GM18867 (cell line): ENCODE data around the gene TLK2.
"Not testable (repeated sequence)": the region's sequence is repeated elsewhere in the genome, so short reads cannot be mapped to it uniquely, and the experiment has no call there.

ENCODE experiments used
- ATAC-seq: cut with Tn5 transposase; IDR thresholded peaks from one replicate; pipeline ENCODE4 v1.9.1; 2021; ENCODE audit warnings: mild to moderate bottlenecking, moderate library complexity; ENCODE audit not compliant: unreplicated experiment

The TLK2 gene

GRCh38 chr17:62478424-62478879, at the start of gene TLK2:
Gene TLK2 (plus strand): TSS chr17:62478825. CDS start chr17:62481126, 2,301 bp downstream.
- peak; percentile 77 for ATAC-seq

DNA sequence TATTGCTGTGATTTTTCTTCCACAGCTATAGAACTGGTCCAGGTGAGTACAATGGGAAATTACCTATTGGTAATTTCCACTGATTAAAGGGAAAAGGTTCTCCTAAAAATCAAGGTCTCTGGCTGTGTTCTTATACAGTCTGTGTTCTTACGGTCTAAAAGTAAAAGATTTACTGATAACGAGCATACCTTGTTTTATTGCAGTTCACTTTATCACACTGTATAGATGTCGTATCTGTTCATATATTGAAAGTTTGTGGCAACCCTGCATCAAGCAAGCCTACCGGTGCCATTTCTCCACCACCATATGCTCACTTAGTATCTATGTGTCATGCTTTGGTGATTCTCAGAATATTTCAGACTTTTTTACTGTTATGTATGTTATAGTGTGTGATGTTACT, 43.4 kb upstream of the TLK2 start:
- not testable (repeated sequence) for ATAC-seq

- ATAC-seq, result not testable (repeated sequence)
Measured at GRCh38 chr17:62441181-62441580, 37.4 kb upstream of the TLK2 start.

DNA sequence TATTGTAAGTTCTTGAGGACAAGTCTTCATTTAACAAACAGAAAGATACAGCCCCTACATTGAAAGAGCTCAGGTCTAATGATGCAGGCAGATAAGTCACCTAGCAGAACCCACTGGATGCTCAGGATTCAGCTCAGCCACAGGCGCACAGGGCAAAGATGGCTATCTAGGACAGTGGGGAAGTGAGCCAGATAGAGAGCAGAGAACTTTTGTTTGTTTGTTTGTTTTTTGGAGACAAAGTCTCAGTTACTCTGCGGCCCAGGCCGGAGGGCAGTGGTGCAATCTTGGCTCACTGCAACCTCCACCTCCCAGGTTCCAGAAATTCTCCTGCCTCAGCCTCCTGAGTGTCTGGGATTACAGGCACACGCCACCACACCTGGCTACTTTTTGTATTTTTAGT, 34.6 kb upstream of the TLK2 start:
- no peak for ATAC-seq

DNA sequence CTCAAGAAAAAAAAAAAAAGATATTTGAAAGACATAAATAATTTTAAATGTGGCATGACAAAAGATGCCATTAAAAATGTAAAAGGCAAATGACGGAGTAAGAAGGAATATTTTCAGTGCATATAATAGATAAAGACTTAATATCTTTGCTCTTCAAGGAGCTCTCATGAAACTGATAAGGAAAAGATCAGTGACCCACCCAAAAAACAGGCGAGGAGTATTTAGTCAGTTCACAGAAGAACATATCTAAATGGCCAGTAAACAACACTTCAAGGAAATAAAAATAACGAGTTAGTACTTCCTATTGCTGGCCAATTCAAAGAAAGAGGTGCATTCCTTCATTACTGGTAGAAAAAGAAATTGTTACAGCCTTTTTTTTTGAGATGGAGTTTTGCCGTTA, 32.8 kb upstream of the TLK2 start:
- ATAC-seq, result not testable (repeated sequence)

GRCh38 chr17:62452195-62452594, 26.4 kb upstream of the TLK2 start:
- not testable (repeated sequence) for ATAC-seq

- ATAC-seq, result not testable (repeated sequence)
Measured at GRCh38 chr17:62453041-62453440, 25.6 kb upstream of the TLK2 start.

DNA sequence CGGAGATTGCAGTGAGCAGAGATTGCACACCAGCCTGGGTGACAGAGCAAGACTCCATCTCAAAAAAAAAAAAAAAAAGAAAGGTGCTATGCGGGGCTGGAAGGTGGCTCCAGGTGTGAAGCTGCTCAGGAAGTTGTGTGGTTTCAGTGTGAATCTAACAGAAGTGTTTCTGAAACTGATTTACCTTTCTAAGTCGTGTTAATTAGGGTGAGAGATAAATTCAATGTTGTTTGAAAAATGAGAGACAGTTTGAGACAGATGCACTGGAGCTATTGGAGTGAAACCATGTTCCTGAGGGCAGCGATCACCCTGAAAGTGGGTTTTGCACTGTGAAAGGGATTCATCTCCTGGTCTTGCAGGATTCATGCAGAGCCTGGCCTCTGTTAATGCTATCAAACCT, 25.0 kb upstream of the TLK2 start:
- peak; percentile 43 for ATAC-seq

GRCh38 chr17:62454111-62454510, 24.5 kb upstream of the TLK2 start:
- peak; percentile 45 for ATAC-seq

DNA sequence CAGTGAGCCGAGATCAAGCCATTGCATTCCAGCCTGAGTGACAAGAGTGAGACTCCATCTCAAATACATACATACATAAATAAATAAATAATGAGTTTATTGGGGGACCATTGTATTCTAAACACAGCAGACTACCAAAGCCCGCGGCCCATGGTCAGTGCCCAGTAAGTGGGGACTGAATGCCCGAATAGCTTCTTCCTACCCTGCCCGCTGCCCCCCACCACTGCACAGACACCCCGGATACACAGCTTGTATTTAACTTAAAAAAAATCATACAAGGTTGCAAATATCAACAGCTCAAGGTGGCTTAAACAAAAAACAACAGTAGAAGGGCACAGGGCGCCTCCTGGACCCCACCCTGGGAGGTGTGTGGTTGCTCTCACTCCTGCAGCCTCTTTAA, 22.6 kb upstream of the TLK2 start:
- ATAC-seq, result no peak

DNA sequence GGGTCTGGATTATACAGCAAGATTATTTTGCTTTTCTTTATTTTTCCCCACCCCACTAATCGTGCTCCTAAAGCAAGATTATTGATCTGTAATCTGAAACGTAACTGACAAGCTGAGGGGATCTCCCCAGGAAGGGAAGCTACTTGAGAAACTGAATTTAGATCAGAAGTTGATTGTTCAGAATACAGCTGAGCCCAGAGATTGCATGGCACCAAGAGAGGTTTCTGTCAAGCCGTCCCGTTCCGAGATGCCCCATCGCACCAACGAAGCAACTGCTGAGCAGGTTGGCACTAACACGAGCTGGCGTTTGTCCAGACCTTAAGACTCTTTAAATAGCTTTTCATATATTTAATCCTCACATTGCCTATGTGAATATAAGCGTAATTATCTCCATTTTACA, 20.1 kb upstream of the TLK2 start:
- ATAC-seq, result peak; percentile 33

DNA sequence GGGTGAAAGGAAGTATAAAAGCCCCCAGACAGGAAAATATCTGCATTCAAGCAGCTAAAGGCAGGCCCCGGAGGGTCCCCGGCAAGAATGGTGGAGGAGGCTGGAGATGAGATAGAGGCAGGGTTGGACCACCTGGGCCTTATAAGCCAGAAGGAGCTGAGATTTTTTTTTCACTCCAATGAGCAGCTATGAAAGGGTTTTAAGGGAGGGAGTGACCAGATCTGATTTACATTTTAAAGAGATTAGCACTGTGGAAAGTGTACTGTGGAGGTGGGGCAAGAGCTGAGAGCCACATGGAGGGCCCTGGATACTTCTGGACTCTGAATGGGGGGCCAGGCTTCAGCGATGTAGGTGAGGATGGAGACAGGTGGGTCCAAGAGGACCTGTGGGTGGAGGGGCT, 14.2 kb upstream of the TLK2 start:
- ATAC-seq, result not testable (repeated sequence)

- ATAC-seq, result not testable (repeated sequence)
Measured at GRCh38 chr17:62465271-62465670, 13.4 kb upstream of the TLK2 start.

- not testable (repeated sequence) for ATAC-seq
Measured at GRCh38 chr17:62470666-62471379, 7.8 kb upstream of the TLK2 start.

- ATAC-seq, result not testable (repeated sequence)
Measured at GRCh38 chr17:62471380-62471880, 7.2 kb upstream of the TLK2 start.

GRCh38 chr17:62473030-62473982, 5.3 kb upstream of the TLK2 start:
- not testable (repeated sequence) for ATAC-seq

DNA sequence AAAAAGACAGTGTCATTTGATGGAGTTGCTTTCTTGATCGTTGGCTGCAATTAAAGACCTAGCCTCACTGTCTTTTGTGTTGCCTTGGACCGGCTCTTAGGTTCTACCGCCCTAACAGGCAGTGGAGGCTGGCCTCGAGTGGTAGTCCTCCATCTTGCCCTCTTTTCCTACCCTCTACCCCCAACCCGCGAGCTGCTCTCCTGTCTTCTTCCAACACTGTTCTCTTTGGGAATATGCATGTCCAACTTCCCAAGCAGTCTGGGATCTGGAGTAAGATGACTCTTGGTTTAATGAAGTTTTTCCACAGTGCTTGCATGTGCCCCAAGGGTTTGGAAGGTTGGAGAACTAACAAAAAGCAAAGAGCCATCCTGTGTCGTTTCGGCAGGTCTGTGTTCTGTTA, 1.5 kb upstream of the TLK2 start:
- not testable (repeated sequence) for ATAC-seq

DNA sequence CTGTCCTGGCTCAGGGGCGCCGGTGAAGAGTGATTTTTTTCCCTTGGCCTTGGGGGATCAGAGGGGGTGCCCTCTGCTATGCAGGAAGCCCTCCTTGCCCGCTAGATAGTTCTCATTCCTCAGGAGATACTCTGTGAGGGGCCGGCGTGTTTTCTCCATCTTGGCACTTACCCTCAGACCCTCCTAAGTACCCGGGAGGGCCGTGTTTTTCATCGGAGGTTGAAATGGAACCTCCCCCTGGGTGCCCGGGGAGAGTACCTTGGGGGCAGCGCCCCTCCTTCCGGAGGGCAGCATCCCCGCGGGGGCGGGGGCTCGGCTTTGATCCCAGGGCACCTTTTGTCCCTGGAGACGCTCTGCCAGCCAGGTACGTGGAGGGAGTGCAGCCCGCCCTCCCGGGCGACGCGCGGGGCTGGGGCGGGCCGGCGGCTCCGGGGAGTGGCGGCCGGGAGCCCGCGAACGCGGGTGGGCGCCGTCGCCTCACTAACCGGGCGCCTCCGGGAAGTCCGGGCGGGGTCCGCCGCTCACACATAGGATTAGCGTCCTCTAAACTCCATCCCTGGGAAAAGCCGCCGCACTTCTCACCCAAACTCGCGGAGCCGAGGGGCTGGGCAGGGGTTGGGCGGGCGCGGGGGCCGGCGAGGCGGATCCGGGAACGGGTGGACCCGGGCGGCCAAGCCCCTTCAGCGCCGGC, 762 bp upstream of the TLK2 start:
- ATAC-seq, result peak; percentile 27

DNA sequence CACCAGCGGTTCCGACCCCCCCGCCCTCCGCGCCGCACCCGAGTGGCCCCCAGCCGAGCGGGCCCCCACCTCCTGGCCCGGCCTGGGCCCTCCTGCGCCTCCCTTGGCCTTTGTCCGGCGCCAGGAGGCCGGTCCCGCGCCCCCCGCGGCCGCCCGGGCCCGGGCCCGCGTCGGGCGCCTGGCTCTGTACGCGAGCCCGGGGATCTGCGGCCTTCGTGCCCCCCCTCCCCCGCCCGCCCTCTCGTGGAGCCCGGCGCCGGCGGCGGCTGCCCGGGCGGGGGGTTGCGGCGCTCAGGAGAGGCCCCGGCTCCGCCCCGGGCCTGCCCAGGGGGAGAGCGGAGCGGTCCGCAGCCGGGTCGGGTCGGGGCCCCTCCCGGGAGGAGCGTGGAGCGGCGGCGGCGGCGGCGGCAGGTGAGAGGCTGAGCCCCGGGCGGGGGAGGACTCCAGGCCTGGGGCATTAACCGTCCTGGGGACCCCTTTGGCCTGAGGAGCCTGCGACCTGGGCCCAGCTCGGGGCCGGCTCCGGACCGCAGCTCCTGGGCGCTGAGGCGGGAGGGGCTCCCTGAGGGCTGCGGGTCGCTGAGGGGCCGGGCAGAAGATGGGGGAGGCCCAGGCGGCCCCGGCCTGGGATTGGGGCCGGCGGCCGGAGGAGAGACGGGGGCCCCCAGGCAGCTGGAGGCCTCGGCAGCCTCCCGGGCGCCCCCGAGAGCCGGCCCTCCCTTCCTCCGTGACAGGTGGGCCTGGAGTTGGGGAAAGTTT, 434 bp downstream of the TLK2 start:
- peak; percentile 36 for ATAC-seq

DNA sequence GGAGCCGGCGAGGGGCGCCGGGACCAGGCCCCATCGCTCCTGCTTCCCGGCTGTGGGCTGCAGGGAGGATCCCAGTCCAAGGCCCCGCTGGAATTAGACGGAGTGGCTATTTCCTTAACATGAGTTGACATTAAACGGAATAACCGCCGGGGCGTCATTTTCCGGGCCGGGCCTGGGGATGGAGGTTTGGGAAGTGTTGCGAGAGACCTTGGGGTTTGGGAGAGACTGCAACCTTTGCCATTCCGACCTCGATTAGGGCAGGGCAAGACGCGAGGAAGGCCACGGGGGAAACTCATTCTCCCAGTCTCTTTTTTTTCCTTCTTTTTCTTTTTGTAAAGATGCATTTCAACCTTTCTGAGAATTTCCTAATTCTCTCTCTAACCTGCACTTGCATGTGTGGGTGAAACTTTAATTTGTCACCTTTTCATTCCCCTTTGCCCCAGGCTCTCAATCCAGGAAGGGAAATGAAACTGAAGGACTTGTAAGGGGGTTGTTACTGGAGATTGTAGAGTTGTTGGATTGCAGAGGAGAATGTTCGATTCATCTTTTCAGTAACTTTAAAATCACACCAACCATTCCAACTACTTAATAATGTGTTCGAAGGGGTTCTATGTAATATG, 1.1 kb downstream of the TLK2 start:
- ATAC-seq, result not testable (repeated sequence)
